B cell (primary cell): Measurements from ENCODE around the gene IL1F10. TPM values are rescaled to one million over a fixed set of nuclear protein-coding genes. Genes with fewer than 3 reads are reported as not detected.

Experiments
- ATAC-seq: fragments of 200-7000 bp; cut with Tn5 transposase; one replicate; pipeline ENCODE4 v1.10.0; 2021; ENCODE audit warnings: low read depth, mild to moderate bottlenecking, moderate number of reproducible peaks, moderate library complexity
- CTCF ChIA-PET: fragments of 350-600 bp; sonication (Branson Sonifier 250); formaldehyde crosslinking; loops from one replicate; lab custom pipeline; 2021; ENCODE audit warnings: antibody characterized with exemption, inconsistent platforms; lab: Charles Lee
- POLR2A ChIA-PET: fragments of 350-600 bp; sonication (Branson Sonifier 250); formaldehyde crosslinking; loops from one replicate; lab custom pipeline; 2021; ENCODE audit warnings: antibody characterized with exemption; lab: Charles Lee
- DNase-seq: peaks from one replicate; pipeline ENCODE4 v3.0.0; 2013
- H2AFZ ChIP-seq: 2 replicates; pipeline ENCODE4 v1.6.1; 2012; ENCODE audit warnings: mild to moderate bottlenecking, low read depth, low read length; ENCODE audit not compliant: insufficient read depth, poor library complexity, severe bottlenecking
- H3K27ac ChIP-seq, 2 donors: 1 replicate in 1 of 2; 2 replicates in 1 of 2; pipeline ENCODE4 v1.5.1; 2012 to 2013; ENCODE audit warnings: low read length in 2 of 2, mild to moderate bottlenecking in 2 of 2, moderate library complexity in 1 of 2
- H3K27me3 ChIP-seq, 4 experiments: fragments of 200-600 bp in 1 of 4; sonication (generic) in 1 of 4; replicated peaks in 1 of 4; 1 replicate in 2 of 4; 2 replicates in 2 of 4; pipeline versions ENCODE4 v1.6.1 to v1.7.0; 2013 to 2016; ENCODE audit warnings: low read length in 3 of 4, mild to moderate bottlenecking in 2 of 4, mixed read lengths in 1 of 4, moderate library complexity in 1 of 4; ENCODE audit not compliant: insufficient read depth in 4 of 4, control insufficient read depth in 3 of 4; ENCODE audit errors: control extremely low read depth in 1 of 4
- H3K36me3 ChIP-seq, 2 experiments: replicated peaks in 1 of 2; 1 replicate in 1 of 2; 2 replicates in 1 of 2; pipeline versions ENCODE4 v1.6.1 to v1.7.1; 2013; ENCODE audit warnings: low read length in 1 of 2; ENCODE audit not compliant: insufficient read depth in 2 of 2, control insufficient read depth in 1 of 2; ENCODE audit errors: control extremely low read depth in 1 of 2, extremely low read depth in 1 of 2
- H3K4me1 ChIP-seq, 2 donors: fragments of 200-600 bp in 1 of 2; sonication (generic) in 1 of 2; 1 replicate in 1 of 2; 2 replicates in 1 of 2; pipeline versions ENCODE4 v1.5.1 to v1.6.1; 2013 to 2017; ENCODE audit warnings: low read length in 2 of 2; ENCODE audit not compliant: control insufficient read depth in 2 of 2, insufficient read depth in 2 of 2
- H3K4me2 ChIP-seq: replicated peaks from 2 replicates; pipeline ENCODE3; 2012; ENCODE audit warnings: mild to moderate bottlenecking, low read depth, low read length; ENCODE audit not compliant: poor library complexity, severe bottlenecking
- H3K4me3 ChIP-seq, 5 experiments: fragments of 200-600 bp in 1 of 5; sonication (generic) in 1 of 5; 1 replicate in 3 of 5; 2 replicates in 2 of 5; pipeline versions ENCODE4 v1.5.1 to v1.7.0; 2011 to 2016; ENCODE audit warnings: low read length in 4 of 5, mild to moderate bottlenecking in 4 of 5, low read depth in 2 of 5, control low read depth in 1 of 5, moderate library complexity in 1 of 5; ENCODE audit not compliant: insufficient read depth in 1 of 5; ENCODE audit errors: control extremely low read depth in 1 of 5, extremely low read depth in 1 of 5
- H3K79me2 ChIP-seq: fragments of 200-600 bp; sonication (generic); one replicate; pipeline ENCODE4 v1.6.0; 2016; ENCODE audit warnings: low read length; ENCODE audit not compliant: control insufficient read depth, insufficient read depth
- H3K9ac ChIP-seq: fragments of 200-600 bp; sonication (generic); 2 replicates; pipeline ENCODE4 v1.6.1; 2017; ENCODE audit warnings: mild to moderate bottlenecking, low read length, moderate library complexity
- H3K9me3 ChIP-seq, 3 donors: one replicate each; pipeline versions ENCODE4 v1.6.1 to v1.7.1; 2013; ENCODE audit warnings: low read length in 2 of 3; ENCODE audit not compliant: control insufficient read depth in 2 of 3, insufficient read depth in 1 of 3; ENCODE audit errors: control extremely low read depth in 1 of 3
- H4K20me1 ChIP-seq: 2 replicates; pipeline ENCODE4 v1.6.0; 2012; ENCODE audit warnings: mild to moderate bottlenecking, low read length; ENCODE audit not compliant: insufficient read depth, control insufficient read depth, poor library complexity, severe bottlenecking
- H3K27ac Mint-ChIP-seq: one replicate; pipeline ENCODE4 v1.8.0; 2021; ENCODE audit warnings: mixed read lengths
- H3K27me3 Mint-ChIP-seq: one replicate; pipeline ENCODE4 v1.8.0; 2021; ENCODE audit warnings: mixed read lengths
- H3K4me1 Mint-ChIP-seq: one replicate; pipeline ENCODE4 v1.8.0; 2021; ENCODE audit warnings: mixed read lengths
- H3K4me3 Mint-ChIP-seq: one replicate; pipeline ENCODE4 v1.8.0; 2021; ENCODE audit warnings: mixed read lengths
- H3K9me3 Mint-ChIP-seq: one replicate; pipeline ENCODE4 v1.8.0; 2022; ENCODE audit warnings: mixed read lengths; ENCODE audit not compliant: insufficient read depth
- EZH2 ChIP-seq: IDR thresholded peaks from 2 replicates; pipeline ENCODE4 v1.6.1; 2012; ENCODE audit warnings: borderline replicate concordance, low read depth, mild to moderate bottlenecking, moderate library complexity, low read length; ENCODE audit not compliant: insufficient read depth, poor library complexity, severe bottlenecking
- WGBS: methylation state at CpG from one replicate; pipeline ENCODE4 v1.1.5; 2013; ENCODE audit warnings: missing lambda C conversion rate; ENCODE audit not compliant: insufficient coverage; 5-methylcytosine and 5-hydroxymethylcytosine counted together
- intact Hi-C: fragments of 100-400 bp; cut with micrococcal nuclease; formaldehyde crosslinking; loops from one replicate; pipeline ENCODE4 v1.10.0; 2022
- polyA plus RNA-seq: library from polyadenylated mRNA; depleted of rRNA; stranded (reverse); fragments of >200 nt; gene quantifications from 2 replicates; pipeline ENCODE4 v1.2.3, GENCODE V29; 2012
- total RNA-seq, 2 donors: library from RNA; stranded (reverse); fragments of 120-200 nt in 1 of 2; gene quantifications; 1 replicate in 1 of 2; 2 replicates in 1 of 2; pipeline versions ENCODE4 v1.2.3 to v1.2.4, GENCODE V29; 2013 to 2022
- TF ChIP-seq, protein P1 (sequence below): fragments of 200-600 bp; IDR thresholded peaks from one replicate; pipeline ENCODE4 v1.8.0; 2022; ENCODE audit warnings: antibody characterized with exemption, mild to moderate bottlenecking

The IL1F10 gene
- total and polyA plus RNA-seq, 2 donors (not counting 1 experiment from before 2014, with no cell fraction given) = not detected

- no peaks in the 10 kb centered on the region for H3K4me1 ChIP-seq
- Mint-ChIP-seq H3K4me3 (no peak within 1 kb of the TSS), H3K27ac (no peak within 1 kb of the TSS), H3K4me1 (no peaks in the 10 kb centered on the region), H3K27me3 (peaks cover 27% of the 10 kb centered on the region), H3K9me3 (peaks cover 6% of the 10 kb centered on the region)
- no peak within 1 kb of the TSS for H3K27ac ChIP-seq
- peaks cover 0 to 14% (median 10%) of the 10 kb centered on the region in 3 donors for H3K9me3 ChIP-seq
- ChIA-PET POLR2A (no interaction called here), CTCF (no interaction called here)
- no peak for TF ChIP-seq EZH2
- TF ChIP-seq, protein P1, sequence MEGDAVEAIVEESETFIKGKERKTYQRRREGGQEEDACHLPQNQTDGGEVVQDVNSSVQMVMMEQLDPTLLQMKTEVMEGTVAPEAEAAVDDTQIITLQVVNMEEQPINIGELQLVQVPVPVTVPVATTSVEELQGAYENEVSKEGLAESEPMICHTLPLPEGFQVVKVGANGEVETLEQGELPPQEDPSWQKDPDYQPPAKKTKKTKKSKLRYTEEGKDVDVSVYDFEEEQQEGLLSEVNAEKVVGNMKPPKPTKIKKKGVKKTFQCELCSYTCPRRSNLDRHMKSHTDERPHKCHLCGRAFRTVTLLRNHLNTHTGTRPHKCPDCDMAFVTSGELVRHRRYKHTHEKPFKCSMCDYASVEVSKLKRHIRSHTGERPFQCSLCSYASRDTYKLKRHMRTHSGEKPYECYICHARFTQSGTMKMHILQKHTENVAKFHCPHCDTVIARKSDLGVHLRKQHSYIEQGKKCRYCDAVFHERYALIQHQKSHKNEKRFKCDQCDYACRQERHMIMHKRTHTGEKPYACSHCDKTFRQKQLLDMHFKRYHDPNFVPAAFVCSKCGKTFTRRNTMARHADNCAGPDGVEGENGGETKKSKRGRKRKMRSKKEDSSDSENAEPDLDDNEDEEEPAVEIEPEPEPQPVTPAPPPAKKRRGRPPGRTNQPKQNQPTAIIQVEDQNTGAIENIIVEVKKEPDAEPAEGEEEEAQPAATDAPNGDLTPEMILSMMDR = no peak
- no peak within 1 kb of the TSS for H3K4me3 ChIP-seq
- intact Hi-C loops = no loop called here
- H2AFZ ChIP-seq = no peak within 1 kb of the TSS
- H3K9ac ChIP-seq = no peak within 1 kb of the TSS
- no peak for ATAC-seq
- DNase-seq = no peak
- H3K27me3 ChIP-seq = peaks cover 0 to 4% (median 0%) of the 10 kb centered on the region in 4 experiments
- no peaks in the 10 kb centered on the region for H4K20me1 ChIP-seq
- 87% methylated on average over 12 of the region's 15 CpGs for WGBS
- H3K79me2 ChIP-seq = no peaks in the 10 kb centered on the region
- no peak within 1 kb of the TSS for H3K4me2 ChIP-seq
- H3K36me3 ChIP-seq = no peaks in the 10 kb centered on the region
These were observed 8.5 kb upstream of the IL1F10 start, which contains the start of gene IL36RN for GRCh38 chr2:113058998-113059960. Gene IL36RN, plus strand, starts transcription at chr2:113059198. Its CDS starts 241 bp downstream, at chr2:113059439.

DNA sequence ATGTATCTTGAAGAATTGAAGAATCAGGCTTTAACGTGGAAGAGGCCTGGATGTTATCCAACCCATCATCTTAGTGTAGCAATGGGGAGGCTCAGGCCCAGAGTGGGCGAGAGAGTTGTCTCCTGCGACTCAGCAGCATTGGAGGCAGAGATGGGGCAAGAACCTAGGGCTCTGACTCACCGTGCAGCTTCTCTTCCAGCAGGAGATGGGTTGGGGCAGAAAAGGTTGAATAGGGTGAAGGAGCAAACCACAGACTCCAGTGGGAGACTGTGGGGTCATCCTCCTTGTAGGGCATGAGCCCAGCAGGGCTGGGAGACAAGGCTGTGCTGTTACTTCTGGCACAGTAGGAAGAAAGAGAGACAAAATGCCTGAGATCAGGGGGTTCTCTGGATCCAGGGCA lies 7.4 kb upstream of the IL1F10 start:
- DNase-seq (no peak), ATAC-seq (no peak)
- no peak overlapping the region for H3K4me3 Mint-ChIP-seq
- H3K79me2 ChIP-seq = no peaks in the 10 kb centered on the region
- intact Hi-C loops = no loop called here
- TF ChIP-seq EZH2 = no peak
- TF ChIP-seq, protein P1 = no peak
- H3K4me3 ChIP-seq = no peak overlapping the region
- ChIA-PET POLR2A (no interaction called here), CTCF (no interaction called here)
- no peak overlapping the region for H3K27ac Mint-ChIP-seq
- H3K9me3 ChIP-seq = peaks cover 0 to 9% (median 6%) of the 10 kb centered on the region in 3 donors
- WGBS = 80% methylated on average over 1 of the region's 4 CpGs
- H3K9me3 Mint-ChIP-seq = no peaks in the 10 kb centered on the region
- H3K27me3 ChIP-seq = peaks cover 0 to 5% (median 0%) of the 10 kb centered on the region in 4 experiments
- H4K20me1 ChIP-seq = no peaks in the 10 kb centered on the region
- peaks cover 25% of the 10 kb centered on the region for H3K27me3 Mint-ChIP-seq
- no peak overlapping the region for H3K27ac ChIP-seq
- no peaks in the 10 kb centered on the region for H3K36me3 ChIP-seq
- H3K4me2 ChIP-seq = no peak overlapping the region
- H3K9ac ChIP-seq = no peak overlapping the region
- no peaks in the 10 kb centered on the region for H3K4me1 Mint-ChIP-seq
- H2AFZ ChIP-seq = no peak overlapping the region
- no peaks in the 10 kb centered on the region for H3K4me1 ChIP-seq
